DMS53 treated with DMSO at 0.1 percent for 48 hours (cell line): ENCODE results near the gene CAMK2A.

Source experiments
- DNase-seq: peaks from one replicate; lab custom pipeline; 2025; ENCODE audit not compliant: unreplicated experiment; lab: John Stamatoyannopoulos, UW

CAMK2A gene

GRCh38 chr5:150172145-150172544 is 117.4 kb downstream of the CAMK2A start:
- no peak for DNase-seq
